Measurements from ENCODE around the gene AK8.
"Not testable (repeated sequence)": the region's sequence is repeated elsewhere in the genome, so short reads cannot be mapped to it uniquely, and the experiment has no call there.

The AK8 gene

DNA sequence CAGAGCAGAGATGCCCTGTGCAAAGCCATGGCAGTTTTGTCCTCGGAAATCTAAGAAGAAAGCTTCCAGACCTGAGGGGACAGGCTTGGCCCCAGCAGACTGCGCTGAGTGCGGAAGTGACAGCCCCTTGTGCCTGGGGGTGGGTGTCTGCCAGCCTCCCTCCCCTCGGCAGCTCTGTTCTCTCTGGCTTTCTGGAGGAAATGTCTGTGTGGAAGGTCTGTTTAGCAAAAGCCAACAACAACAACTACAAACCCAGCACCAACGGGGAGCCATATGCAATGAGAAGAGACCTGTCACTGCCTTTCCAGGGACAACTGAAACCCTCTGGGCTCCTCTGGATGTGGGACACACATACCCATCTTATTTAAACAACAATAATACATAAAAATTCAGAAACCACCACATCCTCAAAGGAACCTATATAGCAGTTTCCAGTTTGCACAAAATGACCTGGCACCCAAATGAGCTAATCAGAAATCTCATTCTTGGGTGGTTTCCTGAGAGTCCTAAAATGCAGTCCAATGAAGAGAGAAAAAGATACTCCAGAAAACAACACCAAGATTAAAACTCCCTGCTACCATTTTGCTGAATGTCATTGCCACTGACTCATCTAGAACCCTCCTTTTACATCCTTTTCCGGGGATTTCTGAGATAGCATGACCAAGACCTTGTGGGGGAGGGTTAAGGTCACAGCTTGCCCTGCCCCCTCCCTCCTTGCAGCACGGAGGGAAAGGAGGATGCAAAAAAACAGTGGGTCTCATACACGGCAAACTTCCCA lies 97.7 kb downstream of the AK8 start:
- Histone ChIP-seq H3K9ac (ENCODE audit: low read length) (no peak overlapping the region), H3K4me3 (ENCODE audit: low read depth, low read length) (no peak overlapping the region), H3K27ac (ENCODE audit: low read depth, low read length) (no peak overlapping the region), H3K27me3 (ENCODE audit: control insufficient read depth, insufficient read depth, low read length) (no peaks in the 10 kb centered on the region), H3K36me3 (ENCODE audit: control insufficient read depth, insufficient read depth, low read length) (no peaks in the 10 kb centered on the region), H3K4me1 (ENCODE audit: control insufficient read depth, insufficient read depth, low read length) (peaks cover 6% of the 10 kb centered on the region; the same call in 1 of the 2 replicates), H3K9me3 (ENCODE audit: control insufficient read depth, insufficient read depth, low read depth, low read length) (no peaks in the 10 kb centered on the region)

DNA sequence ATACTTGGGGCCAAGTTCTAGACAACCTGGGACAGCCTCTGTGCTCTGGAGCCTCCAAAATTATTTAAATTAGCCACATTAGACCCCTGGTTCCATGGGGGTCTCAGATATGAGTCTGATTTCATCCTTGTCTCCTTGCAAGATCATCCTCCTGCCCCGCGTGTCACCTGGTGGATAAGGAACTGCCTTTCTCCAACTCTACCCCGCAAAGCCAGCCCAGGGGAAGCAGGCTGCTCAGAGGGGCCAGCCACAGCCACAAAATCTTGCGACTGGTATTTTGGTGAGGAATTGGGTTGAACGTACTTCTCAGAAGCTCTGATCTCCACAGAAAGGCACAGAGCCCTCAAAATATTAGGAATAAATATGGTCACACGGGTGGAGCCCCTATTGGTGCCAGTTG lies 101.2 kb downstream of the AK8 start:
- Histone ChIP-seq H3K4me1 (ENCODE audit: control insufficient read depth, insufficient read depth, low read length) (peaks cover 4% of the 10 kb centered on the region; the same call in 1 of the 2 replicates), H3K9me3 (ENCODE audit: control insufficient read depth, insufficient read depth, low read depth, low read length) (peaks cover 6% of the 10 kb centered on the region), H3K36me3 (ENCODE audit: control insufficient read depth, insufficient read depth, low read length) (no peaks in the 10 kb centered on the region)

DNA sequence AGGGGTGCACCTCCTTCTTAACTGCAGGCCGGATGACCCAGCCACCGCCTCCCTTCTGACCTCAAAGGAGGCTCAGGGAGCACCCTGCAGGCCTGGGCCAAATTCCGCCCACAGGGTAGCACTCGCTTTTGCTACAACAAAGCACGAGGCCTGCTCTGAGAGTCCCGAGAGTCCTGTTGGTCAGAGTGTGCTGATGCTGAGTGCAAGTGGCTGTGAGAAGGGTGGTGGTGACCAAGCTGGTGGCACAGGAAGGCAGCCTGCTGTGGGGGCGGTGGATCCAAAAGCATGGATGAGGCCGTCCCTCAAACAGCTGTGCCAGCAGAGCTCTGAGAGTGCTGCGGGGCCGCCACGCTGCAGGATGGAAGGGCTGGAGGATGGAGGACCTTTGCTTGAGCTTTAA lies 101.8 kb downstream of the AK8 start:
- Histone ChIP-seq H3K27ac (ENCODE audit: low read depth, low read length) (no peak overlapping the region), H3K4me3 (ENCODE audit: low read depth, low read length) (no peak overlapping the region), H3K27me3 (ENCODE audit: control insufficient read depth, insufficient read depth, low read length) (0 out of 2 replicates have a peak, but pooled peaks cover 5% of the 10 kb centered on the region), H3K9me3 (ENCODE audit: control insufficient read depth, insufficient read depth, low read depth, low read length) (peaks cover 10% of the 10 kb centered on the region), H3K4me1 (ENCODE audit: control insufficient read depth, insufficient read depth, low read length) (no peaks in the 10 kb centered on the region), H3K9ac (ENCODE audit: low read length) (no peak overlapping the region), H3K36me3 (ENCODE audit: control insufficient read depth, insufficient read depth, low read length) (no peaks in the 10 kb centered on the region)

More for the DNA sequence above, 101.2 kb downstream of the AK8 start:
- no peak overlapping the region for H3K9ac ChIP-seq (ENCODE audit: low read length)
- no peak overlapping the region for H3K27ac ChIP-seq (ENCODE audit: low read depth, low read length)
- H3K4me3 ChIP-seq (ENCODE audit: low read depth, low read length): no peak overlapping the region
- no peaks in the 10 kb centered on the region for H3K27me3 ChIP-seq (ENCODE audit: control insufficient read depth, insufficient read depth, low read length)

DNA sequence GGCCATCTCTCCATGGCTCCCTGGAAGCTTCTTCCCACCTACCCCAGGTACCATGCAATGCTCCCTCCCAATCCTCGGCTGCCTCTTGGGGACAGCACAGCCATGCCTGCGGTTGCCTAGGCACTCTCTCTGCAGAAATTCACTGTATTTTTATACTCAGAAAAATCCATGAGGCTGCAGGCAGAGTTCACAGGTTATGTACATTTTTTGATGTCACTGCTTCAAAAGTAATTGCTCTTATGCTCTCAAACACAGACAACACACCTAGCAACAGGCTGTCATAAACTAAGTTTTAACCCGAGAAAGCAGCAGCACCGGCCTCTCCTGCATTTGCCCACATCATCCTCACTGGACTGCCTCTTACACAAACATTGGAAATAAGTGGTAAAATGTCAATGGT lies 102.4 kb downstream of the AK8 start:
- no peaks in the 10 kb centered on the region for H3K36me3 ChIP-seq (ENCODE audit: control insufficient read depth, insufficient read depth, low read length)
- H3K27ac ChIP-seq (ENCODE audit: low read depth, low read length): no peak overlapping the region
- H3K27me3 ChIP-seq (ENCODE audit: control insufficient read depth, insufficient read depth, low read length): peaks cover 10% of the 10 kb centered on the region
- peaks cover 10% of the 10 kb centered on the region for H3K9me3 ChIP-seq (ENCODE audit: control insufficient read depth, insufficient read depth, low read depth, low read length)
- H3K4me3 ChIP-seq (ENCODE audit: low read depth, low read length): no peak overlapping the region
- no peak overlapping the region for H3K9ac ChIP-seq (ENCODE audit: low read length)
- peaks cover 3% of the 10 kb centered on the region for H3K4me1 ChIP-seq (ENCODE audit: control insufficient read depth, insufficient read depth, low read length)

DNA sequence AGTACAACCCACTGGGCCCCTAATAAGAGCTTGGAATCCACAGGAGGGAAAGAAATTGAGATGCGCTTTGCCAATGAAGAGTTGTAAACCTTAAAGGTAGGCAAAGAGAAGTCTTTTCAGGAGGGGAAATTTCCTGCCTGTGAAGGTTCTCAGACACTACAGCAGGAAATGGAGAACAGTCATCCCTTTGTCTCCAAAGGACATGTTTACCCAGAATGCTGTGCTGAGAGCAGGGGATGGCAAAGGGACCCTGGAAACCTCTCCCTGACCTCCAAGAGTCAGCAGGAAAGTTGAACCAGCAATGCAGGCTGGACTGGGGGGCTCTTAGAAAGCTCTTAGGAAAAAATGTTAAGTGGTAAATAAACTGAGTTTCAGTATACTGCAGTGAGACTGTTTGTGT lies 103.2 kb downstream of the AK8 start:
- no peak overlapping the region for H3K4me3 ChIP-seq (ENCODE audit: low read depth, low read length)

DNA sequence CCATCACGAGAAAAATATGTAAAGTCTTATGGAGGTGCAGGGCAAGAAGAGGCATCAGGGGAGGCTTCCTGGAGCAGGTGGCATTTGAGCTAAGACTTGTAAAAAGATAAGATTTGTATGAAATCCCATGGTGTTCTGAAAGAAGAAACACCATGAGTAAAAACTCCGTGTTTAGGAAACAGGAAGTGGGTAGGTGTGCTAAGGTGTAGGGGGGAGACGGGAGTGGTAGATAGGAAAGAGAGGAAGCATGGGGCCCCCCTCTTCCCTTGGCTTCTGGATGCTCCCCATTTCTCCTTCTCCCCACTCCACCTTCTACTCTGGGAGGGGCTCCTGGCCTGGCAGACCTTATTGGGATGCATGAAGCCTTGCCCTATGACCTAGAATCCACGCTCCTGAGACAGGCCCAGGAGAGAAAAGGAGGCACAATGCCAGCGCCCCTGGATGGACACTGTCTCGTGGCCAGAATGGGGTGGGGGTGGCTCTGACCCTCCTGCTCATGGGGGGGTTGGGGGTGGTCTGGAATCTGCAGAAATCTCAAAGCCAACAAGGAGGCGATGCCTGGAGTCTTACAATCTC lies 104.2 kb downstream of the AK8 start:
- Histone ChIP-seq H3K36me3 (ENCODE audit: control insufficient read depth, insufficient read depth, low read length) (no peaks in the 10 kb centered on the region), H3K4me3 (ENCODE audit: low read depth, low read length) (no peak overlapping the region), H3K9ac (ENCODE audit: low read length) (no peak overlapping the region), H3K27me3 (ENCODE audit: control insufficient read depth, insufficient read depth, low read length) (peaks cover 15% of the 10 kb centered on the region), H3K27ac (ENCODE audit: low read depth, low read length) (no peak overlapping the region), H3K4me1 (ENCODE audit: control insufficient read depth, insufficient read depth, low read length) (peaks cover 5% of the 10 kb centered on the region), H3K9me3 (ENCODE audit: control insufficient read depth, insufficient read depth, low read depth, low read length) (peaks cover 10% of the 10 kb centered on the region)

More for the DNA sequence above, 103.2 kb downstream of the AK8 start:
- Histone ChIP-seq H3K27ac (ENCODE audit: low read depth, low read length) (no peak overlapping the region), H3K36me3 (ENCODE audit: control insufficient read depth, insufficient read depth, low read length) (no peaks in the 10 kb centered on the region), H3K9ac (ENCODE audit: low read length) (no peak overlapping the region), H3K4me1 (ENCODE audit: control insufficient read depth, insufficient read depth, low read length) (peaks cover 5% of the 10 kb centered on the region), H3K27me3 (ENCODE audit: control insufficient read depth, insufficient read depth, low read length) (peaks cover 12% of the 10 kb centered on the region), H3K9me3 (ENCODE audit: control insufficient read depth, insufficient read depth, low read depth, low read length) (peaks cover 10% of the 10 kb centered on the region)

DNA sequence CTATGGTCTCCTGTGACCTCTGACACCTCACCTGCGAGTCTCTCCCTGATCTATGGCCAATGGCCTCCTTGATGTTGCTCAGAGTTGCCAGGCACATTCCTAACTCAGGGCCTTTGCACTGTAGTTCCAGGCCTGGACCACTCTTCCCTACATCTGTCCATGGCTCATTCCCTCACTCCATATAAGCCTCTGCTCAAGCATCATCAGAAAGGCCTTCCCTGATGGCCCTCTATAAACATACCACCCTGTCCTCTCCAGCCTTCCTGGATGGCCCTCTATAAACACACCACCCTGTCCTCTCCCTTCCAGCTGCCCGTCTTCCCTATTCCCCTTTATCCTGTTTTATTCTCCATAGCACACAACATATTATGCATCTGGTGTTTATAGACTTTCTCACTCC lies 105.0 kb downstream of the AK8 start:
- peaks cover 10% of the 10 kb centered on the region for H3K9me3 ChIP-seq (ENCODE audit: control insufficient read depth, insufficient read depth, low read depth, low read length)
- H3K27ac ChIP-seq (ENCODE audit: low read depth, low read length): no peak overlapping the region
- peaks cover 15% of the 10 kb centered on the region for H3K27me3 ChIP-seq (ENCODE audit: control insufficient read depth, insufficient read depth, low read length)
- H3K4me1 ChIP-seq (ENCODE audit: control insufficient read depth, insufficient read depth, low read length): peaks cover 5% of the 10 kb centered on the region
- no peak overlapping the region for H3K9ac ChIP-seq (ENCODE audit: low read length)
- no peaks in the 10 kb centered on the region for H3K36me3 ChIP-seq (ENCODE audit: control insufficient read depth, insufficient read depth, low read length)
- H3K4me3 ChIP-seq (ENCODE audit: low read depth, low read length): no peak overlapping the region

DNA sequence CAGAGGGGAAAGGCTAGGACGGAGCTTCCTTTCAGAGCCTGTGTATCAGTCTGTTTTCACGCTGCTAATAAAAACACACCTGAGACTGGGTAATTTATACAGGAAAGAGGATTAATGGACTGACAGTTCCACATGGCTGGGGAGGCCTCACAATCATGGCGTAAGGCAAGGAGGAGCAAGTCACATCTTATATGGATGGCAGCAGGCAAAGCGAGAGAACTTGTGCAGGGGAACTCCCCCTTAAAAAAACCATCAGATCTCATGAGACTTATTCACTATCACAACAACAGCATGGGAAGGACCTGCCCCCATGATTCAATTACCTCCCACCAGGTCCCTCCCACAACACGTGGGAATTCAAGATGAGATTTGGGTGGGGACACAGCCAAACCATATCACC lies 106.3 kb downstream of the AK8 start:
- H3K9me3 ChIP-seq (ENCODE audit: control insufficient read depth, insufficient read depth, low read depth, low read length): peaks cover 10% of the 10 kb centered on the region
- peaks cover 15% of the 10 kb centered on the region for H3K27me3 ChIP-seq (ENCODE audit: control insufficient read depth, insufficient read depth, low read length)
- H3K4me3 ChIP-seq (ENCODE audit: low read depth, low read length); H3K36me3 ChIP-seq (ENCODE audit: control insufficient read depth, insufficient read depth, low read length); H3K9ac ChIP-seq (ENCODE audit: low read length); H3K4me1 ChIP-seq (ENCODE audit: control insufficient read depth, insufficient read depth, low read length); H3K27ac ChIP-seq (ENCODE audit: low read depth, low read length): not testable (repeated sequence)

DNA sequence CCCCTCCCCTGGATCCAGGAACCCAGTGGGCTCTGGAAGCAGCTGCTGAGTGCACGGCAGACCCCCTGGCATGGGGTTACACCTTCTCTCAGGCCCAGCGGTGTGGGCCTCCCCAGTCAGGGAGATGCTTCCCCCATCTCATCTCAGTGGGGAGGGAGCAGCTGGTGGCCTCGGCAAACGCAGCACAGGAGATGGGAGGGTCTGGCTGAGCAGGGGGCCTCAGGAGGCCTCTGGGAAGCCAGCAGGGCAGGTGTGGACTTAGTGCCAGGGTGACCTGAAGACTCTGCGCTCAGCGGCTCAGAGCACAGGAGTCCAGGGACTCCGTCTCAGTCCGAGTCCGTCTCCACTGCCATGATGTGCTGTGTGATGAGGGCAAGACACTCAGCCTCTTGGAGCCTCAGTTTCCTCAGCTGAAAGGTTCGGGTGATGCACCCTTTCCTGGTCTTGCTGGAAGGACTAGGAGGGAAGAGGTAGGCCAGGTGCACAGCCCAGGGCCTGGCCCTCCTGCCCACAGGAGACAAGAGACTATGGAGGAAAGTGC lies 107.2 kb downstream of the AK8 start:
- peaks cover 15% of the 10 kb centered on the region for H3K27me3 ChIP-seq (ENCODE audit: control insufficient read depth, insufficient read depth, low read length)
- H3K9me3 ChIP-seq (ENCODE audit: control insufficient read depth, insufficient read depth, low read depth, low read length): peaks cover 10% of the 10 kb centered on the region
- peak overlapping the region; percentile 79 for H3K4me3 ChIP-seq (ENCODE audit: low read depth, low read length)
- no peak overlapping the region for H3K27ac ChIP-seq (ENCODE audit: low read depth, low read length)
- peak overlapping the region; percentile 50 for H3K9ac ChIP-seq (ENCODE audit: low read length)
- peaks cover 5% of the 10 kb centered on the region for H3K4me1 ChIP-seq (ENCODE audit: control insufficient read depth, insufficient read depth, low read length)
- no peaks in the 10 kb centered on the region for H3K36me3 ChIP-seq (ENCODE audit: control insufficient read depth, insufficient read depth, low read length)

DNA sequence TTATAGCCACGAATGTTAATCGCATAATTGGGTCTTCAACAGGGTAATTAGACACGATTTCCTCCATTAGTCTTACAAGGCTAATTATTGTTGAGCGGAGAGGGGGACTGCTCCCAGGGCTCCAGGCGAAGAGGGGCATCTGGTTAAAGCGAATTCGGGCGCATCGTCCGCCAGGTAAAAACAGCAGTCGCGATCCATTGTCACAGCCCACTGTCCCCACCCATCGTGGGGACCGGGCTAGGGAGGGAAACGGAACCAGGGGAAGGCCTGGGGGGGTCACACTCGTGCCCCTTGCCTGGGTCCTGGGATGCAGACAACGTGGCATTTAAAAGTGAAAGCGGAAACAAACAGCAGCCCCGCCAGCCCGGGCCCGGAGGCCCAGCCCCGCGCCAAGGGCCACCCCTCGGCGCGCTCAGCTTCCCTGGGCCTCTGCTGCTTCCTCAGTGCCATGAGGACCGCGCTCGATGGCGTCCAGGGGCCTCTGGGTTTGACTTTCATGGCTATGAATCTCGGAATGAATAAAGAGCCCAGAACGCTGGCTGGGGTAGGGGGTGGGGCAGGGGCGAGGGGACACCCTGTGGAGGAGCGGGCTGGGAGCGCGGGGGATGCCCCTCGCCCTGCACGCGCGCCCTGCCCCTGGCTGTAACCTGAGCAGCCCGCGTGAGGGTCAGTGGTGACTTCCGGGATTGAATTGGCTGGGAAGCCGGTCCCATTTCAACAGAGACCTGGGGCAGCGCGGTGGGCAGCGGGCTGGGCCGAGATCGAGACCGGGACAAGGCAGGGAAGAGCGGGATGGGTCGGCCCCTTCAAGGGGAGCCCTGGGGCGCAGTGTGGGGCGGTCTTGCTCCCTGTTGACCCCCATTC lies 107.9 kb downstream of the AK8 start:
- peaks cover 10% of the 10 kb centered on the region for H3K9me3 ChIP-seq (ENCODE audit: control insufficient read depth, insufficient read depth, low read depth, low read length)
- H3K27ac ChIP-seq (ENCODE audit: low read depth, low read length): no peak overlapping the region
- peak overlapping the region; percentile 79 for H3K4me3 ChIP-seq (ENCODE audit: low read depth, low read length)
- no peaks in the 10 kb centered on the region for H3K36me3 ChIP-seq (ENCODE audit: control insufficient read depth, insufficient read depth, low read length)
- H3K27me3 ChIP-seq (ENCODE audit: control insufficient read depth, insufficient read depth, low read length): peaks cover 15% of the 10 kb centered on the region
- H3K9ac ChIP-seq (ENCODE audit: low read length): peak overlapping the region; percentile 50
- H3K4me1 ChIP-seq (ENCODE audit: control insufficient read depth, insufficient read depth, low read length): peaks cover 5% of the 10 kb centered on the region
